ENCODE measurements around the gene SYTL4.

GRCh38 chrX:100674705-100675104 lies 57.2 kb downstream of the SYTL4 start:
- TF ChIP-seq CTCF (IDR thresholded peaks at IDR 0.05) (no peak), POLR2A (IDR thresholded peaks at IDR 0.05) (no peak)
